ENCODE results near the gene TNNC2.
"Not testable (repeated sequence)": the region's sequence is repeated elsewhere in the genome, so short reads cannot be mapped to it uniquely, and the experiment has no call there.

TNNC2 gene

GRCh38 chr20:45848421-45848820 lies 21.3 kb upstream of the TNNC2 start:
- DNase-seq (ENCODE audit: low spot score) = no peak

GRCh38 chr20:45845452-45845851 lies 18.3 kb upstream of the TNNC2 start:
- no peak for DNase-seq (ENCODE audit: low spot score)

- no peak for DNase-seq (ENCODE audit: low spot score)
These were observed 16.4 kb upstream of the TNNC2 start for GRCh38 chr20:45843506-45843905.

- no peak for DNase-seq (ENCODE audit: low spot score)
These were observed 15.2 kb upstream of the TNNC2 start for GRCh38 chr20:45842169-45842812.

- DNase-seq (ENCODE audit: low spot score) = no peak
These were observed 14.5 kb upstream of the TNNC2 start for GRCh38 chr20:45841407-45842129.

GRCh38 chr20:45840700-45841198 lies 13.6 kb upstream of the TNNC2 start:
- no peak for DNase-seq (ENCODE audit: low spot score)

- DNase-seq (ENCODE audit: low spot score) = no peak
These were observed 9.7 kb upstream of the TNNC2 start for GRCh38 chr20:45836841-45837240.

- no peak for DNase-seq (ENCODE audit: low spot score)
These were observed 8.7 kb upstream of the TNNC2 start for GRCh38 chr20:45835825-45836224.

GRCh38 chr20:45835329-45835765 lies 8.2 kb upstream of the TNNC2 start:
- no peak for DNase-seq (ENCODE audit: low spot score)

- no peak for DNase-seq (ENCODE audit: low spot score)
These were observed 7.7 kb upstream of the TNNC2 start for GRCh38 chr20:45834797-45835161.

- DNase-seq (ENCODE audit: low spot score) = peak; percentile 60
These were observed 7.0 kb upstream of the TNNC2 start for GRCh38 chr20:45833883-45834796.

GRCh38 chr20:45833030-45833882 lies 6.1 kb upstream of the TNNC2 start, which contains the start of gene SNX21:
Gene SNX21 (plus strand): TSS chr20:45833799. CDS start chr20:45833920, 121 bp downstream.
- DNase-seq (ENCODE audit: low spot score) = peak; percentile 88

- DNase-seq (ENCODE audit: low spot score) = no peak
These were observed 5.5 kb upstream of the TNNC2 start for GRCh38 chr20:45832619-45833018.

GRCh38 chr20:45829673-45830106 lies 2.6 kb upstream of the TNNC2 start:
- not testable (repeated sequence) for DNase-seq (ENCODE audit: low spot score)

GRCh38 chr20:45828589-45828988 lies 1.5 kb upstream of the TNNC2 start:
- DNase-seq (ENCODE audit: low spot score) = no peak

GRCh38 chr20:45827712-45828111 lies 600 bp upstream of the TNNC2 start:
- DNase-seq (ENCODE audit: low spot score) = no peak

GRCh38 chr20:45826381-45827019 lies 612 bp downstream of the TNNC2 start:
- no peak for DNase-seq (ENCODE audit: low spot score)

- DNase-seq (ENCODE audit: low spot score) = peak; percentile 62
These were observed 2.9 kb downstream of the TNNC2 start for GRCh38 chr20:45823949-45824835.

GRCh38 chr20:45822857-45823256 lies 4.3 kb downstream of the TNNC2 start:
- peak; percentile 39 for DNase-seq (ENCODE audit: low spot score)

GRCh38 chr20:45821947-45822346 lies 5.2 kb downstream of the TNNC2 start:
- no peak for DNase-seq (ENCODE audit: low spot score)

All from kidney tubule cell (primary cell).